EL (cell line): ENCODE data around the gene ZC2HC1B.
"Not testable (repeated sequence)": the region's sequence is repeated elsewhere in the genome, so short reads cannot be mapped to it uniquely, and the experiment has no call there.

Experiments
- DNase-seq: peaks from one replicate; pipeline ENCODE4 v3.0.0-alpha.2; 2016

ZC2HC1B gene

DNA sequence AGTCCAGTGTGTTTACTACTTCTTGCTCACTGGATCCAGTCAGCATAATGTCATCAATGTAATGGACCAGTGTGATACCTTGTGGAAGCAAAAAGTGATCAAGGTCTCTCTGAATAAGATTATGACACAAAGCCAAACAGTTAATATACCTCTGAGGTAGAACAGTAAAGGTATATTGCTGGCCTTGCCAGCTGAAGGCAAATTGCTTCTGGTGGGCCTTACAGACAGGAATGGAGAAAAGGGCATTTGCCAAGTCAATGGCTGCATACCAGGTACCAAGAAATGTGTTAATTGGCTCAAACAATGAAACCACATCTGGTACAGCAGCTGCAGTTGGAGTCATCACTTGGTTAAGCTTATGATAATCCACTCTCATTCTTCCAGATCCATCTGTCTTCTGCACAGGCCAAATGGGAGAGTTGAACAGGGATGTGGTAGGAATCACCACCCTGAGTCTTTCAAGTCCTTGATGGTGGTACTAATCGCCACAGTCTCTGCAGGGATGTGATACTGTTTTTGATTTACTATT lies 7.0 kb downstream of the ZC2HC1B start:
- not testable (repeated sequence) for DNase-seq

DNA sequence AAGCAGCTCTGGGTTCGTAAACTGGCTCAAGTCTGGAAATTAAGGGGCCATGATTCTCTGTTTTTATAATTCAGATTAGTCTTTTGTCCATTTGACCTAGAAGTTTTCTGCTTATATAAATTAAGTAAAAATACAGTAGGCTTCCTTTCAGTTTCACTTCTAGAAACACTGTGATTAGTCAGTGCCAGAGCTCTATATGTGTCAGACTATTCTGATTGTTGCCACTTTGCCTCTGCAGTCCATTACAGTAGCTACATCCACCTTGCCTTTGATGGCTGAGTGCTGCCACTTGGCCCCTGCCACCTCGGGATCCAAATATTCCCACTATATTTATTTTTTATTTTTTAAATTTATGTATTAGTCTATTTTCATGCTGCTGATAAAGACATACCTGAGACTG lies 7.9 kb downstream of the ZC2HC1B start:
- peak; percentile 6 for DNase-seq

DNA sequence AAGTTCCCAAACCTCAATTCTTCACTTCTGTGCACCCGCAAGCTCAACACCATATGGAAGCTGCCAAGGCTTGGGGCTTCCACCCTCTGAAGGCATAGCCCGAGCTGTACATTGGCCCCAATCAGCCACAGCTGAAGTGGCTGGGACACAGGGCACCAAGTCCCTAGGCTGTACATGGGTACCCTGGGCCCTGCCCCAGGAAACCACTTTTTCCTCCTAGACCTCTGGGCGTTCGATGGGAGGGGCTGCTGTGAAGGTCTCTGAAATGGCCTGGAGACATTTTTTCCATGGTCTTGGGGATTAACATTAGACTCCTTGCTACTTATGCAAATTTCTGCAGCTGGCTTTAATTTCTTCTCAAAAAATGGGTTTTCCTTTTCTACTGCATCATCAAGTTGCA lies 9.3 kb downstream of the ZC2HC1B start:
- not testable (repeated sequence) for DNase-seq

DNA sequence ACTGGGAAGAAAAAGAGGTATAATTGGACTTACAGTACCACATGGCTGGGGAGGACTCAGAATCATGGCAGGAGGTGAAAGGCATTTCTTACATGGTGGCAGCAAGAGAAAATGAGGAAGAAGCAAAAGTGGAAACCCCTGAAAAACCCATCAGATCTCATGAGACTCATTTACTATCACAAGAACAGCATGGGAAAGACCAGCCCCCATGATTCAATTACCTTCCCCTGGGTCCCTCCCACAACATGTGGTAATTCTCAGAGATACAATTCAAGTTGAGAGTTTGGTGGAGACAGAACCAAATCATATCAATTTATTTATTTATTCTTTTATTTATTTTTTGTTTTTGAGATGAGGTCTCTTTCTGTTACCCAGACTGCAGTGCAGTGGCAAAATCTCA lies 10.2 kb downstream of the ZC2HC1B start:
- not testable (repeated sequence) for DNase-seq

DNA sequence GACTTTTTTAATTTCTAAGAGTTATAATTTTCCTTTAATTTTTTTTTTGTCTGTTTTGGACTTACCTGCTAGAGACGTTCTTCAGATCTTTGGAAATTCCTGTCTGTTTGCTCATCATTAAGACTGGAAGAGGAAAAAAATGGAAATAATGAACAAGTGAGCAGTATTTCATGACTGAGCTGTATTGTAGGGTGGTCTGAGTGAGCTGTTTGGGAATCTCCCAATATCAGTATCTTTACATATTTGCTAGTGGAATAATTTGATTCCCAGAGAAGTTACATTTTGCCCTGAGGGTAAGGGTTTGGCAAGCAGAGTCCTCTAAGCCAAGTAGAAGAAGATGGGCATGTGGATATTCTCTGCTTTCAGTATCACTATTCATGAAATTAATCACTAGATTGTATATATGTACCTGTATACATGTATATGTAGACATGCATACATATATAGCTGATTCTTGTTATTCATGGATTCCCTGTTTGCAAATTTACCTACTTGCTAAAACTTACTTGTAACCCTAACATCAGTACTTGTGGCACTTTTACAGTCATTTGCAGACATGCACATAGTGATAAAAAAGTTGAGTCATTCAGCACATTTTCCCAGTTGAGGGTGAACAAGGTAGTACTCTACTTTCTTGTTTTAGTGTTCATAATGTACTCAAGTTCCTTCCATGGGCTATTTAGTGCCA lies 13.5 kb downstream of the ZC2HC1B start:
- peak; percentile 10 for DNase-seq

DNA sequence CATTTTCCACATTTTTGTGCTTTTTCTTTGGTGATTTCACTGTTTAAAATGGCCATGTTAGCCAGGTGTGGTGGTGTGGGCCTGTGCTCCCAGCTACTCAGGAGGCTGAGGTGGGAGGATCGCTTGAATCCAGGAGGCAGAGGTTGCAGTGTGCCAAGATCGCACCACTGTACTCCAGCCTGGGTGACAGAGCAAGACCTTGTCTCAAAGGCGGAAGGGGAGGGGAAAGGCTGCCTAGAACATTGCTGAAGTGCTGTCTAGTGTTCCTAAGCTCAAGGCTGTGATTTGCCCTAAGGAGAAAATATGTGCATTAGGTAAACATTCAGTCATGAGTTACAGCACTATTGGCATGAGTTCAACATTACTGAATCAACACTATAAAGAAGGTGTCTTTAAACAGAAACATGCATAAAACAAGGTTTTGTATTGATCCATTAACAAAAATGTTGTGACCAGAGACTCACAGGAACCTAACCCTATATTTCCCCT lies 14.0 kb downstream of the ZC2HC1B start:
- peak; percentile 30 for DNase-seq

DNA sequence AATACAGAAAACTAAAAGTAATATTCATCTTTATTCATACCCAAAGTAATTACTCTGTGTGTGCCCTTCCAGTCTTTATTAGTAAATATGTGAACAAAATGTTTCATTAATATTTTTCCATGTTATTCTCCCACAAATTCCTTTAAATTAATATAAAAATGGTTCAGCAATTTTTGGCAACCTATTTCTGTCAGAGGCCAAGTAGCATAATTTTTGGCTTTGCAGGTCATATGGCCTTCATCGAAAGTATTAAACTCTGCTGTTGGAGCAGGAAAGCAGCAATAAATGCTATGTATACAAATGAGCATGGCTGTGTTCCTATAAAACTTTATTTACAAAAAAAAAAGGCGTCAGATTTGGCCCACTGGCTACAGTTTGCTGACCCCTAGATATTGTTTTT lies 16.1 kb downstream of the ZC2HC1B start:
- DNase-seq: no peak

DNA sequence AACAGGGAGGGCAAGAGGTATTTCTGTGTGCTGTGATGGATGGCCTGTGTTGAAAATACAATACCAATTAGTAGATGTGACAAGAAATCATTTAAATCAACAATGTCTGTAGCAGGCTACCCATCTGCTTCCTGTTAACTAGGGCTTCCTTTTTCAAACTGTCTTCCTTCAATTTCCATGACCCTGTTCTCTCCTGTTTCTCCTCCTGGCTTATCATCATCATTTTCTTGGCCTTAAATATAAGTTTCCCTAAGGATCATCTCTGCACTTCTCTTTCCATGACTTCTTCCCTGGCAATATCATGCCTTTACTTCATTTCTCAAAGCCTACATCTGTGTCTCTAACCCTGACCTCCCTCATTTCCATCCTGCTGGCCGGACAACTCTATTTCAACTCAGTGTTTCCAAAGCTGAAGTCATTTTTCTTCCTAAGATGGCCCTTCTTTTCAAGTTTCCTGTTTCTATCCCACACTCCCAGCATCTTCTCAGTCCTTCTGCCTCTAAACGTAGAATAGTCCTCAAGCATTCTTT lies 18.2 kb downstream of the ZC2HC1B start:
- no peak for DNase-seq

DNA sequence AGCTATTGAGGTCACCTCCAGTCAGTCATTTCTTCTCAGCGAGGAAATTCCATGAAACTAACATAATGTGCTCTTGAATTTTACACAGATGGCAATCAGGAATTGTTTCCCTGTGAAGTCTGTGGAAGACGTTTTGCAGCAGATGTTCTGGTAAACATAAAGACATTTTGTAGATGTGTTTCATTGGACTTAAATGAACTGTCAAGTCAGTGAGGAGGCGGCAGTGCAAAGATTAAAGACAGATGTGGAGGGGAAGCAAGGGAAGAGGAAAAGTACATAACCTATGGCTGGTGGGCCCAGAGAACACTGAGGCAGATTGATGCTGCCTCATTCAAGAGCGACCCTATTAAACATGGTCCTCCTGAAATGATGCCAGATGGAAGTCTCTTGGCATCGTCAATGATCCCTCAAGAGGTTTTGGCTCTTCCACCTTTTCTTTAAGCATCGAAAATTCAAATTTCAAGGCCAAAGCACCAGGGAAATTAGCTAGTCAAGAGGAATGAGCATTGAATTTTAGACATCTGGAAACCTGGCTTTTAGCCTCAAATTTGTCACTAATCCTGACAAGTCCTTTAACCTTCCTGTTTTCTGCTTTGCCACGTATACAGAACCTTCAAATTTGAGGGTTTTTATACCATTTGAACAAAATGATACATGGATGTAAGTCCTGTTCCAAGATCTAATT lies 20.1 kb downstream of the ZC2HC1B start:
- no peak for DNase-seq

DNA sequence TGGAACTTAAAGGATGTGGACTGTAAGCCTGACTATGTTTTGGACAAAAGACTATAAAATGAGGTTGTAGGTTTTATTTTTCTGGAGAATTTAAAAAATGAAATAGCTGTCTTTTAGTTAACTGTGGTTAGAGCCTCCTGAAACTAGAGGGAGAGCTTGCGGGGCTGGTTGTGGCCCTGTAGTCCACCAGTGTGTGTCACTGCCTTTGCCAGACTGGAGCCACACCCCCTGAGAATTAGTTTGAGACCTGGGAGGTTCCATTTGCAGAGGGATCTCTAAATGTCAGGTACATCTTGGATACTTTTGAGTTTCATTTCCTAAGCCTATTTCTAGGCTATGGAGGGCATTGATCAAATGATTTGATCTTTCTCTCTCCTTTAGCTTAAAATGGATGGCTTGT lies 20.8 kb downstream of the ZC2HC1B start:
- no peak for DNase-seq

DNA sequence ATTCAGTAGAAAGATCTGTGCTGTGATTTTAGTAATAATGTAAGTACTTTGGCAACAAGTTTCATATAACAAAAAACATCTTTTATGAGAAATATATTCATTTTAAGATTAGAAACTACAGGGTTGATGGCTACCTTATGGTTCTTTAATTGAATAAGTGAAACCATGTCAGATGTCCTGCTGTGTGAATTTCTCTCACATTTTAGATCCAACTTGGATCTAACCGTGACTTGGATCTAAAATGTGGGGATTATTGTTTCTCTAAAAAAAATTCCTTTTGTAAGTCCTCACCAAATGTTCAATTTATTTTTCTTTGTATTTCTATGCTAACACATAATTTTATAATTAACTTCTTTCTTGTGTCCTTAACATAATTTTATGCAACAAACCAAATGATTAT lies 30.4 kb downstream of the ZC2HC1B start:
- no peak for DNase-seq

DNA sequence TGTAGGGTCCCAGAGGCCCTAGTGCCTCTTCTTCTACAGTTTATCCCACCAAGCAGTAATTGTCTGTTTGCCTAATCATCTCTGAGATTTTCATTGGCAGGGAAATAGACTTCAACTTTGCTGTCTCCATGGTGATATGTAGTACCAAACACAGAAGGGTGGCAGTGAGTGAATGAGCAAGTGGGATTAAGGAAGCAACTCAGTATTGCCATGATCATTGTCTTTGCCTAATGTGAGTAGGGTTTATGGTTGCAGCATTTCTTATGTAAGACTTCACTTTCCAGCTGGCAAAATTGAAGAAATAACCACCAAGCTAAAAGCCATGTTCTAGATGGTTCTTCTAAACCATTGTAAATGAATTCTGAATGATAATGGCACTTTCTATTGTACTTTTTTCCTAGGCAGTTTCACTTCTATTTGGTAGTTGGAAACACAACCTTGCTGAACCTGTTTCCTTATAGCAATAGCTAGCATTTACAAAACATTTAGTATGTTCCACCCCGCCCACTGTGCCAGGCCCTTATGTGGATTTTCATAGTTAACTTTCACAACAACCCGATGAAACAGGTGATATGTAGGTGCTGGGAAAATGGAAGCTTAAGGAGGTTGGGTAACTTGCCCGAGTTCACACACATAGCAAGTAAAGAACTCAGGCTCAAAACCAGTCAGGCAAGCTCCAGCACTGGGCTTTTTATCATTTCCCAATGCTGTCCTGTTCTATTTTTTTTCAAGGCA lies 32.0 kb downstream of the ZC2HC1B start:
- DNase-seq: no peak

DNA sequence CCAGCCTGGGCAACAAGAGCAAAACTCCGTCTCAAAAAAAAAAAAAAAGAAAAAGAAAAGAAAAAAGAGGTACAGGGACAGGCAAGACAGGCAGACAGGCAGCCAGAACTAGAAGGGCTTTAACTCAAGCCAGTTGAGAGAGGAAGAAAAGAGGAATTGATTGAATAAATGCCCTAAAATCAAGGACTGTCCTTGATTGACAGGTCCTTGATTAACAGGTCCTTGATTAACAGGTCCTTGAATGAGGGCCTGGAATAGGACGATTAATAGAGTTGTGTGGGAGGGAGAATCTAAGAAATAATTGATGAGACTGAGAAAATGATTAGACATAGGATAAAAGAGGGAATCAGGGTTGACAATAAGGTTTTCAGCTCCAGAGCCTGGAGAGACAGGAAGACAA lies 36.1 kb downstream of the ZC2HC1B start:
- no peak for DNase-seq

DNA sequence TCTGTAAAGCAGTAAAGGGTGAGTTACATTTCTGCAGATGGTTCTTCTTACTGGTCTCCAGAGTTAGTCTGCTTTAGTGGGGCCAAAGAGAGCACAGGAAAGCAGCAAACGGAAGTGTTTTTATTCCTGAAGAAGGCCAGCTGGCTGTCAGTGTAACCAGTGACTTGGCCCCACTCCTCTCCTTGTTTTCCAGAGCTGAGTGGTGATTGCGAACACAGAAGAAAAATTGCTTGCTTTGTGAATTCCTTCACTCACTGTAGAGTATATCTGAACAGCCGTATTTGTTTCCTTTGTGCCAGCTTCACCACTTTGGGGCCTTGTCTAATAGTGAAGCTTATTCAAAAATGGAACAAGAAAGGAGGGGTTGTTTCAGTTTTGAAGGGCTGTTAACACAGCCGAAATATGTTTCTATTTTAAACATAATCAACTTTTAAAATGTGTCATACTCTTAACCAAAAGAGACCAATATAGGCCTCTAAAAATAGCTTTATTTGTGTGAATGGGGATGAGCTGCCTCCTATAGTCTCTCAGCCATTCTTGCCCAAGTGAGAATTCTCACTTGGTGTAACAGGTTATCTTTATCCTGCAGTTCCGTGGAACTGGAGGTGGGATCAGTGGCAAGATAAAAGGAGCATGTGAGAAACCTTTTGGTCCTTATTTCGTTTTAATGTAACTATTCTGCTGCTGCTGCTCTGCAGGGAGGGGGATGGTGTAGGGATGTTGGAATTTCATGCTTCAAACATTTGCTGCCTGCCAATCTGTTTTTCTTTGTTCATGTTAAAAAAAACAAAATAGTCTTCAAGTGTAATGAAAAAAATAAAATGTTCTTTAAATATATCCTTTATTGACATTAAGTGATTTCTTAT lies 37.8 kb downstream of the ZC2HC1B start:
- DNase-seq: no peak

DNA sequence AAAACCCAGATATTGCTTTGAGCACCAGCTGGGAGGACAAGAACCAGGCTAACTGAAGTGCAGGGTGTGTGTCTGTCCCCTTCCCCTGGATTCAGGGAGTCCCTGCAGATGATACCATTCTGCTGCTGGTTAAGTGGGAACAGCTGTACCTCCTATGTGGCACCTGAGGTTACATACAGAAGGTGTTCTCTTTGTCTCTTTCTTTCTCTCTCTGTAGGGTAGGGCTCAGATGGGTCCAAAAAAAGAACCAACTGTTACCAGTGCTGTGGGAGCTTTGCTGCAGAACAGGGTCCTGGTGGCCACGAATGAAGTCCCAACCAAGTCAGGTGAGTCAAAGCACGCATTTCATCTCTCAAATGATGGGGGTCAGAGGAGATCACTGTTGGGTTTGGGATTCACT lies 38.6 kb downstream of the ZC2HC1B start:
- no peak for DNase-seq

DNA sequence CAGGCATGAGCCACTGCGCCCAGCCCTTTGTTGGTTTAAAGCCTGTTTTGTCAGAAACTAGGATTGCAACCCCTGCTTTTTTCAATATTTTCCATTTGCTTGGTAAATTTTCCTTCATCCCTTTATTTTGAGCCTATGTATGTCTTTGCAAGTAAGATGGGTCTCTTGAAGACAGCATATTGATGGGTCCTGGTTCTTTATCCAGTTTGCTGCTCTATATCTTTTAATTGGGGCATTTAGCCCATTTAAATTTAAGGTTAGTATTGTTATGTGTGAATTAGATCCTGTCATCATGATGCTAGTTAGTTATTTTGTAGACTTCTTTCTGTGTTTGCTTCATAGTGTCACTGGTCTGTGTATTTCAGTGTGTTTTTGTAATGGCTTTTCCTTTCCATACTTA lies 46.8 kb downstream of the ZC2HC1B start:
- DNase-seq: no peak

DNA sequence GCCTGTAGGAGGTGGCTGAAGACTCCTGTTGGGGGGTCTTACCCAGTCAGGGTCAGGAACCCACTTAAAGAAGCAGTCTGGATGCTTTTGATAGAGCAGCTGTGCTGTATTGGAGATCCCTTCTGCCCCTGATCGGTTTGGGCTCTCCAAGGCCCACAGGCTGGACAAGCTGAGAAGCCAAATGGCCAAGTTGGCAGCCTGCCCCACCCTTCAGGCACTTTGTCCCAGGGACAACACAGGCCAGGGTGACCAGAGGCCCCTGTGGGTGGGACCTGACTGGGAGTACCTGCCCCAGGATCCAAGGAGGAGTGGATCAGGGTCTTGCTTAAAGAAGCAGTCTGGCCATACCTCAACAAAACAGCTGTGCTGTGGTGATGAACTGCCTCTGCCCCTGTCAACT lies 48.4 kb downstream of the ZC2HC1B start:
- DNase-seq: no peak

DNA sequence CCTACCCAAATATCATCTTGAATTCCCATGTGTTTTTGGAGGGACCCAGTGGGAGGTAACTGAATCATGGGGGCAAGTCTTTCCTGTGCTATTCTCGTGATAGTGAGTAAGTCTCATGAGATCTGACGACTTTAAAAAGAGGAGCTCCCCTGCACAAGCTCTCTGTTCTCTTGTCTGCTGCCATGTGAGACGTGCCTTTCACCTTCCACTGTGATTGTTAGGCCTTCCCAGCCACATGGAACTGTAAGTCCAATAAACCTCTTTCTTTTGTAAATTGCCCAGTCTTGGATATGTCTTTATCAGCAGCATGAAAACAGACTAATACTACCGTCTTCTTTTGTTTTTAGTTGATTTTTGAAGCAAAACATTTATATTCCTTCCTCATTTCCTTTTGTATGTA lies 52.8 kb downstream of the ZC2HC1B start:
- DNase-seq: not testable (repeated sequence)

DNA sequence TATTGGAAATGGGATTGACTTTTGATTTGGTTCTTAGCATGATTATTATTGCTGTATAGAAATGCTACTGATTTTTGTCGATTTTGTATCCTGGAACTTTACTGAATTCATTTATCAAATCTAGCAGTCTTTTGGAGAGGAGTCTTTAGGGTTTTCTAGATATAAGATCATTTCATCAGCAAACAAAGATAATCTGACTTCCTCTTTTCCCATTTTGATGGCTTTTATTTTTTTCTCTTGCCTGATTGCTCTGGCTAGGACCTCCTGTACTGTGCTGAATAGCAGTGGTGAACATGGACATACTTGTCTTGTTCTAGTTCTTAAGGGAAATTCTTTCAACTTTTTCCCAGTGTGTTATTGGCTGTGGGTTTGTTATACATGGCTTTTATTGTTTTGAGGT lies 64.6 kb downstream of the ZC2HC1B start:
- DNase-seq: no peak

DNA sequence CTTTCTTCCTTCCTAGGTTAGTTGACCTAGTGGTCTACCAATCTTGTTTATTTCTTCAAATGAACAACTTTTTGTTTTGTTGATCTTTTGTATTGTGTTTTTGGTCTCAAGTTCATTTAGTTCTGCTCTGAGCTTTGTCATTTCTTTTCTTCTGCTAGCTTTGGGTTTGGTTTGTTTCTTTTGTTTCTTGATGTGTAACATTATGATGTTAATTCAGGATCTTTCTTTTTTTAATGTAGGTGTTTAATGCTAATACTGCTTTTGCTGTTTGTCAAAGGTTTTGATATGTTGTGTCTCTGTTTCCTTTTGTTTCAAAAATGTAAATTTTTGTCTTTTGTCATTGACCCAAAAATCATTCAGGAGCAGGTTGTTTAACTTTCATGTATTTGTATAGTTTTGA lies 65.7 kb downstream of the ZC2HC1B start:
- DNase-seq: no peak

DNA sequence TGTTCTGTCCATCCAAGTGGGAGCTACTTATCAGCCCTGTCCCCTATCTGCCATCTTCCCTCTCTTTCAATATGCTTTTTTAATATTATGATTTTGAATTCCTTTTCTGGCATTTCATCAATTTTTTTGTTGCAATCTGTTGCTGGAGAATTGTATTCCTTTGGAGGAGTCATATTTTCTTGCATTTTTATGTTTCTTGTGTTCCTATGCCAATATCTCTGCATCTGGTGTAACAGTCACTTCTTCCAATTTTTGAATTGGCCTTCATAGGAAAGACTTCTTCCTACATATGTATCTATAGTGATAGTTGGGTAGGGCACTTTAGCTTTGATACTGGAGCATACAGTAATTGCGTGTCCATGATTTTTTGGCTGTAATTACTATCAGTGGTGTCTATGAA lies 70.1 kb downstream of the ZC2HC1B start:
- no peak for DNase-seq

DNA sequence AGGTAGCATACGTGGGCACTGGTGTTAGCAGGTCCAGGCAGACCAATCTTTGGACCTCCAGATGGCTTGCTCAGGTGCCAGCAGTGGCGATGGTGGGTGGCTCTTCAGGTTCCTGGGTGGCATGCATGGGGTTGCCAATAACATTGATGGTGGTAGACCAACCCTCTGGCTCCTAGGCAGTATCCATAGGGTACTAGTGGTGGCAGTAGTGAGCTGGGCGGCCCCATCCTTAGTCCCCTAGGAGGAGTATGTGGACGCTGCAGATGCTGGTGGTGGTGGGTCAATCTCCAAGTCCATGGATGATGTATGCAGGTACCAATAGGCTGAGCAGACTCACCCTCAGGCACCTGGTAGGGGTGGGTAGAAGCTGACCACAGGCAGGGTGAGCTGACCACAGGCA lies 70.6 kb downstream of the ZC2HC1B start:
- DNase-seq: no peak
